ENCODE data around the gene CAVIN1.
A peak's percentile ranks its signal among the peaks of the same experiment; 100 is the strongest.
"Not testable (repeated sequence)": the region's sequence is repeated elsewhere in the genome, so short reads cannot be mapped to it uniquely, and the experiment has no call there.

CAVIN1 gene

DNA sequence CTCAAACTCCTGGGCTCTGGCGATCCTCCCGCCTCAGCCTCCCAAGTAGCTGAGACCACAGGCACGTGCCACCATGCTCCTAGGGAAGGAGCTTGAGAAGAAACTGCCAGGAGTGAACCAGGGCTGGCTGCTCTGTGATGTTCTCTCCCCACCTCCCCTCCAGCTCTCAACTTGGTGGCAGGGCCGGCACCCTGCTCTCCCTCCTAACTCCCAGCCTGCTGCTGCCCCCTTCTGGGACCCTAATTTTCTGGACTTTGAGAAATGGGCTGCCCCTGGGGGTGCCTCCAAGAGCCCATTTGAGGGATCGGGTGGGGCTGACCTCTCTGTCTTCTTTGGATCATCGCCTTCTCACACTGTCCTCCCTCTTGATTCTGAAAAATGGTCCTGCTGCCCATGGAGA, 19.9 kb downstream of the CAVIN1 start:
- Mint-ChIP-seq H3K27me3 (no peaks in the 10 kb centered on the region), H3K36me3 (no peaks in the 10 kb centered on the region), H3K4me3 (no peak overlapping the region), H3K9me3 (ENCODE audit: low read depth) (no peaks in the 10 kb centered on the region), H3K4me1 (ENCODE audit: low read depth) (peaks cover 27% of the 10 kb centered on the region), H3K27ac (peak overlapping the region; percentile 75)

DNA sequence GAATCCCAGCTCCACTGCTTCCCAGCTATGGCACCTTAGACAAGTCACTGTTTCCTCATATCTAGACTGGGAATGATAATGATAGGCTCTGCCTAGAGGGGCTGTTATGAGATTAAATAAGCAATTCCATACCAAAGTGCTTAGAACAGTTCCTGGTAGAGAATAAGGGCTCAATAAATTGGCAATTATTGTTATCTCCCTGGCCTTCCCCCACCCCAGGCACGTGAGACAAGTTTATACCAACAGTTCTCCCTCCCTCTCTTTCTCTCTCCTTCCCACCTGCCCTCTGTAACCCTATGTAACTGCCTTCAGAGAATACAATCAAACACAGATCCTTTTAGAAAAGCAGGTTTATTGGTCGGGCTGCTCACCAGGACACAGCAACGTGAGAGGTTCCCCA, 20.9 kb downstream of the CAVIN1 start:
- Mint-ChIP-seq H3K27ac (peak overlapping the region; percentile 51), H3K4me3 (no peak overlapping the region), H3K27me3 (no peaks in the 10 kb centered on the region), H3K36me3 (no peaks in the 10 kb centered on the region), H3K4me1 (ENCODE audit: low read depth) (peaks cover 22% of the 10 kb centered on the region), H3K9me3 (ENCODE audit: low read depth) (no peaks in the 10 kb centered on the region)

DNA sequence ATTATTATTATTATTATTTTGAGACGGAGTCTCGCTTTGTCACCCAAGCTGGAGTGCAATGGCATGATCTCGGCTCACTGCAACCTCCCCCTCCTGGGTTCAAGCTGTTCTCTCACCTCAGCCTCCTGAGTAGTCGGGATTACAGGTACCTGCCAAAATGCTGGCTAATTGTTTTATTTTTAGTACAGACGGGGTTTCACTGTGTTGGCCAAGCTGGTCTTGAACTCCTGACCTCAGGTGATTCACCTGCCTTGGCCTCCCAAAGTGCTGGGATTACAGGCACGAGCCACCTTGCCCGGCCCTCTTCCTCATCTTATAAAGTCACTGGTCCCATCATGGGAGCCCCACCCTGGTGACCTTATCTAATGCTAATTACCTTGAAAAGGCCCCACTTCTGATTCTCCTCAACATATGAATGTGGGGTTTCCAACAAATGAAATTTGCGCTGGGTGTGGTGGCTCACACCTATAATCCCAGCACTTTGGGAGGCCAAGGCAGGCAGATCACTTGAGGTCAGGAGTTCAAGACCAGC, 22.1 kb downstream of the CAVIN1 start:
- not testable (repeated sequence) for H3K36me3 Mint-ChIP-seq; H3K4me3 Mint-ChIP-seq; H3K27me3 Mint-ChIP-seq; H3K9me3 Mint-ChIP-seq (ENCODE audit: low read depth); H3K27ac Mint-ChIP-seq
- H3K4me1 Mint-ChIP-seq (ENCODE audit: low read depth): peaks cover 18% of the 10 kb centered on the region

DNA sequence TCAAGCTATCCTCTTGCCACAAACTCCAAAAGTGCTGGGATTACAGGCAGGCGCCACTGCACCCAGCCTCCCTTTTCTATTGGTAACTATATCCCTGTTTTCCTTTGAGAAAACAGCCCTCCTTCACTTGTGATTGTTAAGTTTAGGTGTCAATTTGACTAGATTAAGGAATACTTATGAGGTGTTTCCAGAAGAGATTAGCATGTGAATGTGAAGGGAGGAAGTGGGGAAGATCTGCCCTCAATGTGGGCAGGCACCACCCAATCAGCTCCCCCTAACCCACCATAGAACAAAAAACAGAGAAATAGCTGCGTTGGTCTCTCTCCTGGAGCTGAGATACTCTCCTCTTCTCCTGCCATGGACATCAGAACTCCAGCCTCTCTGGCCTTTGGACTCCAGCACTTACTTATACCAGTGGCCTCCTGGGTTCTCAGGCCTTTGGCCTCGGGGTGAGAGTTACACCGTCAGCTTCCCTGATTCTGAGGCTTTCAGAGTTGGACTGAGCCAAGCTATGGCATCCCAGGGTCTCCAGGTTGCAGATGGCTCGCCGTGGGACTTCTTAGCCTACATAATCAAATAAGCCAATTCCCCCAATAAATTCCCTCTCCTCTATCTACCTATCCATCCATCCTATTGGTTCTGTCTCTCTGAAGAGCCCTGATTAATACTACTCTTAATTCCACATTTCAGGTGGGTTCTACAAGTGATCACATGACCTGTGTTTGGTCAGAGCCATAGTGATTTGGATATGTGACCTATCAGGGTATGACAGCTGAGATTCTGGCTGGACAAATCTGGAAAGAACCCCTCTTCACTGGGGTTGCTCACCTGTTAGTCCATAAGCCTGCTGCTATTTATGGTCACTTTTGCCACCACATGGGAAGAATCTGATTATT, 22.9 kb downstream of the CAVIN1 start:
- H3K4me3 Mint-ChIP-seq: no peak overlapping the region
- H3K27me3 Mint-ChIP-seq: no peaks in the 10 kb centered on the region
- H3K27ac Mint-ChIP-seq: peak overlapping the region; percentile 61
- H3K9me3 Mint-ChIP-seq (ENCODE audit: low read depth): no peaks in the 10 kb centered on the region
- peaks cover 17% of the 10 kb centered on the region for H3K4me1 Mint-ChIP-seq (ENCODE audit: low read depth)
- no peaks in the 10 kb centered on the region for H3K36me3 Mint-ChIP-seq

DNA sequence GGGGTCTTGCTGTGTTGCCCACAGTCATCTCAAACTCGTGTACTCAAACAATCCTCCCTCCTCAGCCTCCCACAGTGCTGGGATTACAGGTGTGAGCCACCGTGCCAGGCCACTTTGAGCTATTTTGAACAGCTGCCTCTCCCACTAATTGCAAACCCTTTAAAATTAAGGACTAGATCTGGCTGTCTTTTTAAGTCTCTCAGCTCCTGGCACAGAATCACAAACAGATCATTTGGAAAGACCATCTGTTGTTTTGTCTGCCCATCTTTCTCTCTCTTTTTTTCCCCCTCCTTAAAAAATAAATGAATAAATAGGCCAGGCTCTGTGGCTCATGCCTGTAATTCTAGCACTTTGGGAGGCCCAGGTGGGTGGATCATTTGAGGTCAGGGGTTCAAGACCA, 23.9 kb downstream of the CAVIN1 start:
- H3K27ac Mint-ChIP-seq: no peak overlapping the region
- H3K27me3 Mint-ChIP-seq: no peaks in the 10 kb centered on the region
- no peak overlapping the region for H3K4me3 Mint-ChIP-seq
- no peaks in the 10 kb centered on the region for H3K9me3 Mint-ChIP-seq (ENCODE audit: low read depth)
- peaks cover 17% of the 10 kb centered on the region for H3K4me1 Mint-ChIP-seq (ENCODE audit: low read depth)
- H3K36me3 Mint-ChIP-seq: no peaks in the 10 kb centered on the region

DNA sequence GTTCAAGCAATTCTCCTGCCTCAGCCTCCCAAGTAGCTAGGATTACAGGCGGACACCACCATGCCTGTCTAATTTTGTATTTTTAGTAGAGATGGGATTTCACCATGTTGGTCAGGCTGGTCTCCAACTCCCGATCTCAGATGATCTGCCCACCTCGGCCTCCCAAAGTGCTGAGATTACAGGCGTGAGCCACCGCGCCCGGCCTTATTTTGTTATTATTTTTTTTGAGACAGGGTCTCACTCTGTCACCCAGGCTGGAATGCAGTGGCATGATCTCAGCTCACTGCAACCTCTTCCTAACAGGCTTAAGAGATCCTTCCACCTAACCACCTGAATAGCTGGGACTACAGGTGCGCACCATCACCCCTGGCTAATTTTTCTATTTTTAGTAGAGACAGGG, 27.5 kb downstream of the CAVIN1 start:
- not testable (repeated sequence) for H3K27me3 Mint-ChIP-seq; H3K9me3 Mint-ChIP-seq (ENCODE audit: low read depth); H3K36me3 Mint-ChIP-seq; H3K27ac Mint-ChIP-seq; H3K4me3 Mint-ChIP-seq
- peaks cover 15% of the 10 kb centered on the region for H3K4me1 Mint-ChIP-seq (ENCODE audit: low read depth)

DNA sequence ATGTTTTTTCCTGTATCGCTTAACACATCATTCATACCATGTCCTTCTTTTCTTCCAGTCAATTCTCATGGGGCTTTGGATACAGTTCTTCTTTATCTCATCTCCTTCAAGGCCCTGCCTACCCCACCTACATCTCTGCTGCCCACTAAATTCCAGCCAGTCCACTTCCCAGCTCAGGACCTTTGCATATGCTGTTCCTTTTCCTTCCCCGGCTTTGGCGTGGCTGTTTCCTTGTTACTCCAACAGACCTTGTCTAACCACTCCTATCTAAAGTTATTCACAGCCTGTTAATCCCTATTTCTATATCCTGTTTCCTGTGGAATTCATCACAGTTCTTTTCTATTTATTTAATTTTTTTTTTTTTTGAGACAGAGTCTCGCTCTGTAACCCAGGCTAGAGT, 28.2 kb downstream of the CAVIN1 start:
- Mint-ChIP-seq H3K9me3 (ENCODE audit: low read depth) (no peaks in the 10 kb centered on the region), H3K27me3 (no peaks in the 10 kb centered on the region), H3K27ac (peak overlapping the region; percentile 71), H3K4me3 (no peak overlapping the region), H3K36me3 (no peaks in the 10 kb centered on the region), H3K4me1 (ENCODE audit: low read depth) (peaks cover 14% of the 10 kb centered on the region)

DNA sequence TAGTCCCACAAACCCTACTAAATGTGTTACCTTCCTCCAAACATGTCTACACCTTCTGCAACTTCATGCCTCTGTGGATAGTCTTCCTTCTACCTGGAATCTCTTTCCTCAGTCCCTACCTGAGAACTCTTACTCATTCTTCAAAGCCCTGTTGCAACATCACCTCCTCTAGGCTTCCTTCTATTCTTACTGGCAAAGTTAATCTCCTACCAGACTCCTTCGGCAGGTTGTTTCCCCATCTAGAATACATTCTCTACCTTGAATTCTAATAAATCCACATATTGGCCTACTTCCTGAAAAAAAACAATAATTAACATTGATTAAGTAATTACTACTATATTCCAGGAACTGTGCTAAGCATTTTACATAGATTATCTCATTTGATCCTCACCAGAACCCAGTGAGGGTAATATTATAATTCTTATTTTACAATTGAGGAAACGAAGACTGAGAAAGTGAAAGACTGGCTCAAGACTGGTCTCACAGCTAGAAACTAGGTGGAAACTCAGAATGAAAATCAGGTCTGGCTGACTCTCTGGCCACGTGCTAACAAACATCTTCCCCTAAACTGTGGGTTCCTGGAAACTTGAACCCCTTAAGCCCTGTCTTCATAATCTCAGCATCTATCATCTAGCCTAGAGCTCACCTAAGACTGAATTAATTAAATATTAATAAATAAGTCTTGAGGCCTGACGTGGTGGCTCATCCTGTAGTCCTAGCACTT, 30.2 kb downstream of the CAVIN1 start:
- Mint-ChIP-seq H3K27me3 (no peaks in the 10 kb centered on the region), H3K4me1 (ENCODE audit: low read depth) (peaks cover 18% of the 10 kb centered on the region), H3K36me3 (no peaks in the 10 kb centered on the region), H3K27ac (peak overlapping the region; percentile 55), H3K9me3 (ENCODE audit: low read depth) (no peaks in the 10 kb centered on the region), H3K4me3 (no peak overlapping the region)

DNA sequence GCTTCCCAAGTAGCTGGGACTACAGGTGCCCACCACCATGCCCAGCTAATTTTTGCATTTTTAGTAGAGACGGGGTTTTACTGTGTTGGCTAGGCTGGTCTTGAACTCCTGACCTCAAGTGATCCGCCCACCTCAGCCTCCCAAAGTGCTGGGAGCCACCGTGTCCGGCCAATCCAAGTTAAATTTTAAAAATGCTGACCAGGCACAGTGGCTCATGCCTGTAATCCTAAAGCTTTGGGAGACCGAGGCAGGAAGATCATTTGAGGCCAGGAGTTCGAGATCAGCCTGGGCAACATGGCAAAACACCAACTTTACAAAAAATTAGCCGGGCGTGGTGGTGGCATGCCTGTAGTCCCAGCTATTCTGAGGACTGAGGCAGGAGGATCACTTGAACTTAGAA, 31.6 kb downstream of the CAVIN1 start:
- not testable (repeated sequence) for H3K27me3 Mint-ChIP-seq; H3K9me3 Mint-ChIP-seq (ENCODE audit: low read depth); H3K4me3 Mint-ChIP-seq; H3K36me3 Mint-ChIP-seq; H3K27ac Mint-ChIP-seq
- H3K4me1 Mint-ChIP-seq (ENCODE audit: low read depth): peaks cover 26% of the 10 kb centered on the region

DNA sequence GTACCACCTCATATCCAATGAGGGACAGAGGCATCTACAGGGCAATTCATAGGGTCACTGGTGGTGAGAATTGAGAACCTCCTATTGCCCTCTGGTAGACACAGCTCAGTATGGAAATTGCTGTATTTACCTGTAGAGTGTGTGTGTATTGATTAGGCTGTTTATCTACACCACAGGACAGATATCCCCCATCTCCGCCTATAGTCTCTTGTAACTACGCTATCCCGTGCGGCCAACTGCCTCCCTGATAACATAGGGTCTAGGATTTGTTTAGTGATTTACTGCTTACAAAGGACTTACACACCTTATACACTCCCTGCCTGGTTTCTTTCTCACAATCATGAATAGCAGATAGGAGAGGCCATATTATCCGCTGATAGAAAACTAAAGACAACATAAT, 33.2 kb downstream of the CAVIN1 start:
- Mint-ChIP-seq H3K27ac (peak overlapping the region; percentile 100), H3K4me1 (ENCODE audit: low read depth) (peaks cover 38% of the 10 kb centered on the region), H3K36me3 (no peaks in the 10 kb centered on the region), H3K9me3 (ENCODE audit: low read depth) (no peaks in the 10 kb centered on the region), H3K27me3 (no peaks in the 10 kb centered on the region), H3K4me3 (peak overlapping the region; percentile 93)

DNA sequence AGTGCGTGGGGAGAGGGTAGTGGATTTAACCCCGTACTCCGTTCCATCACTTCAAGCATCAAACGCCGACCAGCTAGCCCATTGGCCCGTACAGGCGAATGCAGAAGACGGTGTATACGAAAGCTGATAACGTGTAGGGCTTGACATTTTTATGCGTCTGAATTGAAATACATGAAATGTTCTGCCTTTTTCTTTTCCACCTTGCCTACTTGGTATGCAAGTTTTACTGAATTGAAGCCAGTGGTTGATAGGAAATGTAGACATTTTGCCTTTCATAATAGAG, 34.0 kb downstream of the CAVIN1 start:
- peaks cover 42% of the 10 kb centered on the region for H3K4me1 Mint-ChIP-seq (ENCODE audit: low read depth)
- H3K36me3 Mint-ChIP-seq: no peaks in the 10 kb centered on the region
- H3K4me3 Mint-ChIP-seq: peak overlapping the region; percentile 93
- peak overlapping the region; percentile 100 for H3K27ac Mint-ChIP-seq
- H3K9me3 Mint-ChIP-seq (ENCODE audit: low read depth): no peaks in the 10 kb centered on the region
- H3K27me3 Mint-ChIP-seq: no peaks in the 10 kb centered on the region

DNA sequence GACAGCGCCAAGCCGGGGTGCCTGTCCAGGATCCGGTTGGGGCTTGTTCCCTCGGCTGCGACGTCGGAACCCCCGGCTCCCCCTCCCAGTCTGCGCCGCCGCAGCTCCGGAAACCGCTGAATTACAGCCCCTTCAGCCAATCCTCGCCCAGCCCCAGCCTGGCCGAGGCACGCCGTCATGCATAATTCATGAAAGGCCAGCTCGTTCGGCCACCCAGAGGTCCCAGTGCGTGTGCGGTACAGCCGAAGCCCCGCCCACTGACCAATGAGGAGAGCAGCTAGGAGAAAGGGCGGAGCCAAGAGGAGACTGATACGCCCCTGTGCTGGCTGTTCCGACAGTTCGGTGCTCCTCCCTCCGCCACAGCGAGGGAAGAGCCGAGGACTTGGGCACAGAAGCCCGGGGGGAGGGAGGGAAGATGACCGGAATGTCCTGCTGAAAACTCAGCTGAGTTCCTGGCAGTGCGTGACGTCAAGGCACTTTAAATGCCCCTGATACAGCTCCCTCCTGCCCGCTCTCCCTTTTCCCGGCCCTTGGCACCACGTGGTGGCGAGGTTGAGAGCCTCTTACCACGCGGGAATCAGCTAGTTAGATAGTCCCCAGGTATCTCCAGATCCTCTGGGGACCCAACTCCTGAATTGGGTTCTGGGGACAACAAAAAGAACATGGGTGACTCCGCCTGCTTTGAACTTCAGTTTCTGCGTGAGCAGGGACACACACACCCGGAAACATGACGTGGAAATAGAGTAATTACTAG, 34.5 kb downstream of the CAVIN1 start, which contains the start of gene STAT3:
STAT3 (minus strand) TSS at position 62 of the 754 bp plus-strand sequence. CDS start 39,926 bp downstream, outside the sequence.
- Mint-ChIP-seq H3K27ac (peak within 1 kb of the TSS; percentile 100), H3K27me3 (no peaks in the 10 kb centered on the region), H3K4me3 (peak within 1 kb of the TSS; percentile 93), H3K4me1 (ENCODE audit: low read depth) (peaks cover 45% of the 10 kb centered on the region), H3K9me3 (ENCODE audit: low read depth) (no peaks in the 10 kb centered on the region), H3K36me3 (no peaks in the 10 kb centered on the region)

DNA sequence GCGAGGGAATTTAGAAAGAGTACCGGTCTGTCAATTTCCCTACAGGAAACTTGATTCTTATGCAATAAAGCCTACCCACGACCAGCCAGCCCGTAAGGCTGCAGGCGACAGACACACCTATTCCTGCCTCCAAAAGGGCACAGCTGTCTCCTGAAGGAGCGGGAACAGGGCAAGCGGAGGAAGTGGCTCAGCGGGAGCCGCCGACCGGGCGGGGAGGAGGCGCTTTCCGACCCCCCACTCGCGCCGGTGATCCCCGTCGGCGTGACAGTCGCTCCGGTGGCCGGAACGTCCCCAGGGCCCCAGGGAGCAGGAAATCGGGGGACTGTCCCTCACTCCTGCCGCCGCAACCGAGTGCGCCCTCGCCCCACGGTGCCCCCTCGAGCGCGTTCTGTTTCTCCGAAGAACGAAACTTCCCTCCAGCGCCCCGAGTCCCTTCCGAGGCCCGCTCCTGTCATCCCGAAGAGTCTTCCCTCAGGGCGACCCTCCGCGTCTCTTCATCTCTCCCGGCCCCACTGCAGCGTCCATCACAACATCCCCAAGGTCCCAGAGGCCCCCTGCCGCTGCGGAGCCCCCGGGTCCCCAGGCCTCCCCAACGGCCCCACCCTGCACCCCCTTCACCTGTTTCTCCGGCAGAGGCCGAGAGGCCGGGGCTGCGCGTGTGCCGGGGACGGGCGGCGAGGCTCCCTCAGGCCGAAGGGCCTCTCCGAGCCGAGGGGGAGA, 35.2 kb downstream of the CAVIN1 start:
- Mint-ChIP-seq H3K4me3 (peak overlapping the region; percentile 93), H3K4me1 (ENCODE audit: low read depth) (peaks cover 51% of the 10 kb centered on the region), H3K27ac (peak overlapping the region; percentile 100), H3K9me3 (ENCODE audit: low read depth) (no peaks in the 10 kb centered on the region), H3K27me3 (no peaks in the 10 kb centered on the region), H3K36me3 (no peaks in the 10 kb centered on the region)

DNA sequence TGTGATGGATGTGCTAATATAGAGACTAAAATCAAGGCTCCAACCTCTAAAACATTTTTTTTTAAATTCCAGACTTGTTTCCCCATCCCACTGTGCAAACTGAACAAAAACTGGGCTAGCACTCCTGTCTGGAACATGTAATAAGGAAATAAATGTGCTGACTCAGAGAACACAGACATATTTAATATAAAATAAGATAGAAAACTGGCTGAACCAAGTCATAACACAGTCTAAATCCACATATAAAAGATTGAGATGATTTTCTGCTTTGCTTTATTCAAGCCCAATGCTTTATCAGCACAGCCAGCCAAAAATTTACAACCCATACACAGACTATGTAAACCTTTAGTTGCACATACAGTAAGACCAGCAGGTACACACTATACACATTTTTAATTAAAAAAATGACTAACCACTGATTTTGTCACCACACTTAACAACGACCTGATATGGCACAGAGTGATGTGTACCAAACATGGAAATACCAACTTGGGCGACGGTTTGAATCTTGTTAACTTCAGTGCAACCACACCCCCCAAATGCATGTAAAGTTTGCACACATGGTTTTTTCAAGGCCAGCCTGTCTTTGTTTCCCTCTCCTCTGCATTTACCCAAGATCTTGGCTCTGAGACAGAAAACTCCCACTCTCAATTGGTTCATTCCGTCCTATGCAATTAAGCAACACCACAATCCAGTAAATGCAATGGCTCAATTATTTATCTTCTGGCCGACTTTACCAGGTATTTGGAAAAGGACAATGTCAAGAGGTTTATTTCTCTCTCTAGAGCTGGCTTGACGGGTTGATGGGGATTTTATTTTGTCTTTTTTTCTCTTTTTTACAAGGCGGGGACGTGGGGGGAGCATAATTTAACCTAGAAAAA, 36.0 kb downstream of the CAVIN1 start:
- H3K4me3 Mint-ChIP-seq: peak overlapping the region; percentile 93
- no peaks in the 10 kb centered on the region for H3K36me3 Mint-ChIP-seq
- H3K9me3 Mint-ChIP-seq (ENCODE audit: low read depth): no peaks in the 10 kb centered on the region
- H3K4me1 Mint-ChIP-seq (ENCODE audit: low read depth): peaks cover 53% of the 10 kb centered on the region
- no peaks in the 10 kb centered on the region for H3K27me3 Mint-ChIP-seq
- H3K27ac Mint-ChIP-seq: peak overlapping the region; percentile 100

Data from activated naive CD8-positive, alpha-beta T cell (primary cell).